Choroid plexus epithelial cell (primary cell): Measurements from ENCODE around the gene GMDS.

ENCODE experiments used
- DNase-seq: peaks from one replicate; pipeline ENCODE4 v3.0.0-alpha.2; 2010; ENCODE audit warnings: low read depth
- H3K4me3 ChIP-seq: 2 replicates; pipeline ENCODE4 v1.5.1; 2011; ENCODE audit warnings: low read depth, mild to moderate bottlenecking, control low read depth, low read length, moderate library complexity
- TF ChIP-seq, protein P1 (sequence below): conservative IDR thresholded peaks from 2 replicates; pipeline ENCODE4 v1.5.1; 2011; ENCODE audit warnings: low read depth, mild to moderate bottlenecking, control low read depth, inconsistent platforms, low read length, moderate library complexity

GMDS gene

DNA sequence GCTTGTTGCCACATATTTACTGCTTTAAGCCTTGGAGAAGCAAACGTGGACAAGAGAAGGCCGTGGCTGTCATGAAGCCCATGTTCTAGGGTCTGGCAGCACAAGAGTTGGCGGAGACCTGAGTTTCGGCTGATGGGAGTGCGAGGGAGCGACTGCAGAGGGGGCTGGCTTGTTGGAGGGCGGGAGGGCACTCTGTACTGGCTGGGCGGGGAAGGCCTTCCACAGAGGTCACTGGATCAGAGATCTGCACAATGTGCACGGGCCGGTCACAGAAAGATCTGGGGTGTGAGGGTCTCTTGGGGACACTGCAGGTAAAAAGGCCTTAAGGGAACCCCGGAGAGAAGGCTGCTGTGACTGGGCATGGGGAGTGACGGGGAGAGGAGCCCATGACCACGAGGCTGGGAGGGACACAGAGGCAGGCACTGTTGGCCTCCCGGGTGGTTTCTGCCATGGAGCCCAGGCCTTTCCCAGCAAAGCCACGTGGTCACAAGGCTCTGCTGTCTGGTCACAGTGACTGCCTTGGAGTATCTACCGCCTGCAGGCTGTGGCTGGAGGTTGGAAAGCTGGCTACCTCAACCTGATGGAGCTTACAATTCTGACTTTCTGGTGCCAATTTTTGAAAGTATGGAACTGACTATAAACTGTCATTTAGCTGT lies 611.9 kb downstream of the GMDS start:
- H3K4me3 ChIP-seq: no peak overlapping the region
- TF ChIP-seq, protein P1, sequence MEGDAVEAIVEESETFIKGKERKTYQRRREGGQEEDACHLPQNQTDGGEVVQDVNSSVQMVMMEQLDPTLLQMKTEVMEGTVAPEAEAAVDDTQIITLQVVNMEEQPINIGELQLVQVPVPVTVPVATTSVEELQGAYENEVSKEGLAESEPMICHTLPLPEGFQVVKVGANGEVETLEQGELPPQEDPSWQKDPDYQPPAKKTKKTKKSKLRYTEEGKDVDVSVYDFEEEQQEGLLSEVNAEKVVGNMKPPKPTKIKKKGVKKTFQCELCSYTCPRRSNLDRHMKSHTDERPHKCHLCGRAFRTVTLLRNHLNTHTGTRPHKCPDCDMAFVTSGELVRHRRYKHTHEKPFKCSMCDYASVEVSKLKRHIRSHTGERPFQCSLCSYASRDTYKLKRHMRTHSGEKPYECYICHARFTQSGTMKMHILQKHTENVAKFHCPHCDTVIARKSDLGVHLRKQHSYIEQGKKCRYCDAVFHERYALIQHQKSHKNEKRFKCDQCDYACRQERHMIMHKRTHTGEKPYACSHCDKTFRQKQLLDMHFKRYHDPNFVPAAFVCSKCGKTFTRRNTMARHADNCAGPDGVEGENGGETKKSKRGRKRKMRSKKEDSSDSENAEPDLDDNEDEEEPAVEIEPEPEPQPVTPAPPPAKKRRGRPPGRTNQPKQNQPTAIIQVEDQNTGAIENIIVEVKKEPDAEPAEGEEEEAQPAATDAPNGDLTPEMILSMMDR: no peak
- no peak for DNase-seq

DNA sequence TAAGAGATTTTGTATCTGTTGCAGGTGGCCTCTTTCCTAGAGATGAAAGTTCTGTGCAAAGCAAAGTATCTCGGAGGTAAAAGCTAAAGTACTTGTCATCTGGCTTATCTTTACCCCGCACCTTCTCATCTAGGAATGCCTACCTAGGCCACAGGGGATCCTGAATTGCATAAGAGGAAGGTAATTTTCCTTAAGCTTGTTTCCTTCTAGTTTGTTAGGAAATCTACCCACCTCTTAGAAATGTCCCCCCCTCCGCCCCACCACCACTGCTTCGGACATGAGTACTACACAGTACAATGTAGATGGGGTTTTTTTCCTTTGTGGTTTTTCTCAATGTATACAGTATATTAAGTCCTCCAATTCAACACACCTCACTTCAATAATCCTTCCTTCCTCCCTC lies 614.2 kb downstream of the GMDS start:
- TF ChIP-seq, protein P1: no peak
- no peak for DNase-seq
- no peak overlapping the region for H3K4me3 ChIP-seq

DNA sequence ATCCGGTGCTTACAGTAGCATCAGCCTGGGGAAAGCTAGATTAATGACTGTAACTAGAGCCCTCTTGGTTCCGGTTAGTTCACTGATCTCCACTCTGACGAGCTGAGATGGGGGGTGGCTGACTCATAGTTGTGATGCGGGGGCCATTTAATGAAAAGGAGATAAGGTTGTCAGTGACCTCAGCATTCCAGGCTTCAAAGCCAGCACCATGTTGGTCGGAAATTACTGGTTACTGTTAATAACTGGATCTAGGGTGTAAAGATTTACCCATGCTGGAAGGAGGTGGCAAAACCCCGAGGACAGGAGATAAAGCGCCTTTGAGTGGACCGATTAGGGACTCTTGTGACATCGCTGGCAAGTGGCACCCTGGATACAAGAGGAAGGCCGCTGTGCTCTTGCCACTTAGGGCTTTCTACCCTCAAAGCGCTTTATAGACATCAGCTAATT lies 614.6 kb downstream of the GMDS start:
- H3K4me3 ChIP-seq: no peak overlapping the region
- no peak for DNase-seq
- TF ChIP-seq, protein P1: no peak

DNA sequence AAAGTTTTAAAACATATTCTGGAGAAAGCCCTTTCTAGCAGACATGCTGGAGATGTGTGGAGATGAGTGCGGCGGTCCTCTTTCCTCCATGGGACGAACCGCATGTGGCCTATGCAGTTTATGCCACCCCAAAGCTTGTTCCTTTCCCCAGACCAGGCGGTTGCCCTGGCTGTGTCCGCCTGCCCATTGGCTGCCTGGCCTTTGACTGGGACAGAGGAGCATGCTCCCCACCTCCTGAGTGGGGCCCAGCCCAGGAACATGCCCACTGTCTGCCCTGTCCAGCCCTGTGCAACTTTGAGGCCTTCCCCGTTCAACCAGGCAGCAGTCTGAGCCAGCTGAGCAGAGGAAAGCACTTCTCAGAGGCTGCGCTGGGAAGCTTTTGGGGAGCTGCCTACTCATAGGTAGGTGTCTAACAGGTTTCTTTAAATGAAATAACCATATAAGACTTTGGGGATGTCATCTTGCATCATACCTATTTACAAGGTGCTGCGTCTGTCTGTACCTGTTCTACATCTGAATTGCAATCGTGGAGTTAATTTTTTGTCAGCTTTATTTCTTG lies 615.1 kb downstream of the GMDS start:
- no peak overlapping the region for H3K4me3 ChIP-seq
- TF ChIP-seq, protein P1: no peak
- DNase-seq: no peak

DNA sequence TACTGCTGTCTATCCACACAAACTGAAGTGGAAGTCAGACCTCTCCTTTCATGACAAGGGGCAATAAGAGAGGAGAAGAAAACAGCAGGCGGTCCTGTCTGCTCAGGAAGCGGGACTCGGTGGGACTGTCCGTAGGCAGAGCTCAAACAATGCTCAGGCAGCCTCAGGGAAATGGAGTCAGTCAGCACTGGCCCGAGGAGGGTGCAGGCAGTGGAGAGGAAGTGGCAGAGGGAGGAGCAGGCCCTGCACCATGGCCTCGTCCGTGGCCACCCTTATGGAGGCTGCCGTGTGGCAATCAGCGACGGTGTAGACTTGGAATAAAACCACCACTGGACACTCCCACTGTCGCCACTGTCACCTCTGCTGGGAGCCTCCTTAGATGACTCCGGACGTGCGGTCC lies 616.1 kb downstream of the GMDS start:
- DNase-seq: no peak
- no peak overlapping the region for H3K4me3 ChIP-seq
- TF ChIP-seq, protein P1: no peak

DNA sequence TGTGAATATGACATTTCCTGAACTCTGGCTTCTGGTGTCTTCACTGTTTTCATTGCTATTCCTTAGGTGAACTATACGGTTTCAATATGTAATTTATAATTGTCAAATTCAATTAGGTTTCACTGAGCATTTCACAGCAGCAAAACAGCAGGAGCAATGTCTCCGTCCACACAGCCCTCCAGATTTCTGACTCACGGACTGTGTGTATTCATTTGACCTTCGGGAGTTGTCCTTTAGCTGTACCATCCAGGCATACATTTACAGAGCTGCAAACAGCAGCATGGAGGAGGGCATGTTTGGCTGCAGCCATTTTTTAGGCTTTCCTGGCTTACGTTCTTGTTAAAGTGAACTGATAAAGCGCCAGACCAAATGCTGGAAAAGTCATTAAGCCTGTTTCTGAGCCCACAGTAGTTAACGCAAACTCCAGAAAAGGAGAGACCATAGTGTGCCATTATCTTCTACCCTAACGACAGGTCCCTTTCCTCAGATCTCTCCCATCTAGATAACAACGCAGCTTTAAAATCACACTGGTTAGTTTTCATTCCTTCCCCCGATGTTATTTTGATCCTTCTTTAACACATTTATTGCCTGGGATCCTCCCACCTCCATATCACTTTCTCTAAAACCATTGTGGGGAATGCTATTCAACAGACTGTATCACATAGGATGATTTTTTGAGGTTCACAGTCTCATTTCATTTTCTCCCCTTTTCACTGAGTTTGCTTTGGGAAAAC lies 617.4 kb downstream of the GMDS start:
- TF ChIP-seq, protein P1: no peak
- H3K4me3 ChIP-seq: no peak overlapping the region
- no peak for DNase-seq
